Measurements from ENCODE around the gene SPECC1L.

The SPECC1L gene

GRCh38 chr22:24455751-24456426 lies 185.3 kb downstream of the SPECC1L start:
- Histone ChIP-seq H2AFZ (ENCODE audit: low read depth) (no peak overlapping the region), H3K4me2 (no peak overlapping the region)
- TF ChIP-seq CTCF (conservative IDR thresholded peaks at IDR 0.05; ENCODE audit: low read depth, low read length): no peak

GRCh38 chr22:24457894-24458420 lies 187.3 kb downstream of the SPECC1L start:
- H2AFZ ChIP-seq (ENCODE audit: low read depth): no peak overlapping the region
- H3K36me3 ChIP-seq (ENCODE audit: insufficient read depth): no peaks in the 10 kb centered on the region
- H3K4me2 ChIP-seq: peak overlapping the region; percentile 12; the same call in 1 of the 2 replicates
- peaks cover 45% of the 10 kb centered on the region for H3K4me1 ChIP-seq (ENCODE audit: low read depth, poor library complexity, severe bottlenecking)
- no peaks in the 10 kb centered on the region for H4K20me1 ChIP-seq (ENCODE audit: insufficient read depth)
- no peak overlapping the region for H3K4me3 ChIP-seq (IDR thresholded peaks at IDR 0.05; ENCODE audit: insufficient read depth, low read depth, low read length)
- TF ChIP-seq CTCF (conservative IDR thresholded peaks at IDR 0.05; ENCODE audit: low read depth, low read length): no peak
- no peaks in the 10 kb centered on the region for H3K79me2 ChIP-seq (ENCODE audit: insufficient read depth, low read depth)
- H3K27ac ChIP-seq: no peak overlapping the region
- no peaks in the 10 kb centered on the region for H3K27me3 ChIP-seq (ENCODE audit: insufficient read depth, low read depth)
- no peak overlapping the region for H3K9ac ChIP-seq

More at GRCh38 chr22:24455751-24456426, 185.3 kb downstream of the SPECC1L start:
- no peak overlapping the region for H3K4me3 ChIP-seq (IDR thresholded peaks at IDR 0.05; ENCODE audit: insufficient read depth, low read depth, low read length)
- no peaks in the 10 kb centered on the region for H4K20me1 ChIP-seq (ENCODE audit: insufficient read depth)
- peaks cover 37% of the 10 kb centered on the region for H3K4me1 ChIP-seq (ENCODE audit: low read depth, poor library complexity, severe bottlenecking)
- H3K36me3 ChIP-seq (ENCODE audit: insufficient read depth): no peaks in the 10 kb centered on the region
- no peak overlapping the region for H3K9ac ChIP-seq
- no peaks in the 10 kb centered on the region for H3K27me3 ChIP-seq (ENCODE audit: insufficient read depth, low read depth)
- no peaks in the 10 kb centered on the region for H3K79me2 ChIP-seq (ENCODE audit: insufficient read depth, low read depth)
- no peak overlapping the region for H3K27ac ChIP-seq

GRCh38 chr22:24459911-24460310 lies 189.3 kb downstream of the SPECC1L start:
- H3K4me2 ChIP-seq: peak overlapping the region; percentile 97
- no peak overlapping the region for H3K4me3 ChIP-seq (IDR thresholded peaks at IDR 0.05; ENCODE audit: insufficient read depth, low read depth, low read length)
- H3K79me2 ChIP-seq (ENCODE audit: insufficient read depth, low read depth): no peaks in the 10 kb centered on the region
- H3K9ac ChIP-seq: peak overlapping the region; percentile 53; the same call in 1 of the 2 replicates
- no peaks in the 10 kb centered on the region for H3K27me3 ChIP-seq (ENCODE audit: insufficient read depth, low read depth)
- no peaks in the 10 kb centered on the region for H3K36me3 ChIP-seq (ENCODE audit: insufficient read depth)
- H2AFZ ChIP-seq (ENCODE audit: low read depth): peak overlapping the region; percentile 76
- no peak for TF ChIP-seq CTCF (conservative IDR thresholded peaks at IDR 0.05; ENCODE audit: low read depth, low read length)
- H4K20me1 ChIP-seq (ENCODE audit: insufficient read depth): no peaks in the 10 kb centered on the region
- peaks cover 48% of the 10 kb centered on the region for H3K4me1 ChIP-seq (ENCODE audit: low read depth, poor library complexity, severe bottlenecking)
- H3K27ac ChIP-seq: peak overlapping the region; percentile 84

- peak overlapping the region; percentile 84 for H3K27ac ChIP-seq
- H3K4me2 ChIP-seq: peak overlapping the region; percentile 97
- H3K4me3 ChIP-seq (IDR thresholded peaks at IDR 0.05; ENCODE audit: insufficient read depth, low read depth, low read length): no peak overlapping the region
- no peaks in the 10 kb centered on the region for H3K79me2 ChIP-seq (ENCODE audit: insufficient read depth, low read depth)
- H3K9ac ChIP-seq: peak overlapping the region; percentile 53
- no peak for TF ChIP-seq CTCF (conservative IDR thresholded peaks at IDR 0.05; ENCODE audit: low read depth, low read length)
- H3K36me3 ChIP-seq (ENCODE audit: insufficient read depth): no peaks in the 10 kb centered on the region
- H3K4me1 ChIP-seq (ENCODE audit: low read depth, poor library complexity, severe bottlenecking): peaks cover 54% of the 10 kb centered on the region
- H3K27me3 ChIP-seq (ENCODE audit: insufficient read depth, low read depth): no peaks in the 10 kb centered on the region
- no peaks in the 10 kb centered on the region for H4K20me1 ChIP-seq (ENCODE audit: insufficient read depth)
- peak overlapping the region; percentile 76 for H2AFZ ChIP-seq (ENCODE audit: low read depth)
Measured at GRCh38 chr22:24460418-24461089, 189.9 kb downstream of the SPECC1L start.

Measured in KMS-11 (cell line).